H9 (cell line): Measurements from ENCODE around the gene GGT6. TPM values are rescaled to one million over a fixed set of nuclear protein-coding genes. Genes with fewer than 3 reads are reported as not detected.

Experiments used
- DNase-seq: peaks from one replicate; pipeline ENCODE4 v3.0.0-alpha.2; 2017
- H2AFZ ChIP-seq: one replicate; pipeline ENCODE4 v1.6.1; 2013; ENCODE audit warnings: mild to moderate bottlenecking, low read length, control low read depth, moderate library complexity
- H2AK5ac ChIP-seq: 2 replicates; pipeline ENCODE4 v1.6.1; 2013; ENCODE audit warnings: low read length, control low read depth, mixed read lengths; ENCODE audit not compliant: insufficient read length
- H2BK120ac ChIP-seq: one replicate; pipeline ENCODE4 v1.6.1; 2013; ENCODE audit warnings: low read depth, mild to moderate bottlenecking, low read length, control low read depth, inconsistent platforms; ENCODE audit not compliant: poor library complexity, severe bottlenecking
- H2BK12ac ChIP-seq: 2 replicates; pipeline ENCODE4 v1.6.1; 2013; ENCODE audit warnings: low read length, control low read depth, mixed read lengths, low read depth; ENCODE audit not compliant: insufficient read length
- H2BK15ac ChIP-seq: 2 replicates; pipeline ENCODE4 v1.6.1; 2013; ENCODE audit warnings: low read depth, low read length, control low read depth
- H2BK20ac ChIP-seq: one replicate; pipeline ENCODE4 v1.6.1; 2013; ENCODE audit warnings: low read depth, mild to moderate bottlenecking, low read length, control low read depth, inconsistent platforms; ENCODE audit not compliant: poor library complexity, severe bottlenecking
- H2BK5ac ChIP-seq: 2 replicates; pipeline ENCODE4 v1.6.1; 2013; ENCODE audit warnings: low read length, control low read depth, mixed read lengths; ENCODE audit not compliant: insufficient read length
- H3K14ac ChIP-seq: 2 replicates; pipeline ENCODE4 v1.6.1; 2013; ENCODE audit warnings: low read length, control low read depth; ENCODE audit not compliant: insufficient read depth
- H3K18ac ChIP-seq: 2 replicates; pipeline ENCODE4 v1.6.1; 2013; ENCODE audit warnings: low read depth, mild to moderate bottlenecking, mixed read lengths, low read length, control low read depth; ENCODE audit not compliant: insufficient read length
- H3K23ac ChIP-seq: 2 replicates; pipeline ENCODE4 v1.6.1; 2013; ENCODE audit warnings: low read length, control low read depth, mixed read lengths, low read depth; ENCODE audit not compliant: insufficient read length
- H3K23me2 ChIP-seq: 2 replicates; pipeline ENCODE4 v1.6.1; 2013; ENCODE audit warnings: low read depth, mild to moderate bottlenecking, mixed read lengths, low read length, control low read depth; ENCODE audit not compliant: insufficient read length, poor library complexity, severe bottlenecking
- H3K27ac ChIP-seq: 2 replicates; pipeline ENCODE4 v1.5.1; 2013; ENCODE audit warnings: low read length, control low read depth, mixed read lengths, low read depth; ENCODE audit not compliant: insufficient read length
- H3K27me3 ChIP-seq: 2 replicates; pipeline ENCODE4 v1.6.1; 2013; ENCODE audit warnings: low read length, control low read depth, inconsistent platforms; ENCODE audit not compliant: insufficient read depth
- H3K4ac ChIP-seq: 2 replicates; pipeline ENCODE4 v1.6.1; 2013; ENCODE audit warnings: low read depth, mild to moderate bottlenecking, control low read depth, inconsistent platforms, low read length, moderate library complexity
- H3K4me1 ChIP-seq: 2 replicates; pipeline ENCODE4 v1.6.1; 2013; ENCODE audit warnings: low read length, control low read depth, inconsistent platforms; ENCODE audit not compliant: insufficient read depth
- H3K4me2 ChIP-seq: 2 replicates; pipeline ENCODE4 v1.6.1; 2013; ENCODE audit warnings: low read length, control low read depth, mixed read lengths; ENCODE audit not compliant: insufficient read length, insufficient read depth
- H3K56ac ChIP-seq: 2 replicates; pipeline ENCODE4 v1.6.1; 2013; ENCODE audit warnings: low read depth, mild to moderate bottlenecking, mixed read lengths, low read length, control low read depth; ENCODE audit not compliant: insufficient read length
- H3K79me1 ChIP-seq: 2 replicates; pipeline ENCODE4 v1.6.1; 2013; ENCODE audit warnings: low read depth, mild to moderate bottlenecking, moderate library complexity, low read length, control low read depth, inconsistent platforms; ENCODE audit not compliant: insufficient read depth, poor library complexity, severe bottlenecking
- H3K79me2 ChIP-seq: 2 replicates; pipeline ENCODE4 v1.6.1; 2013; ENCODE audit warnings: low read length, control low read depth, inconsistent platforms; ENCODE audit not compliant: insufficient read depth
- H3K9ac ChIP-seq: 2 replicates; pipeline ENCODE4 v1.6.1; 2013; ENCODE audit warnings: low read length, control low read depth, mixed read lengths; ENCODE audit not compliant: insufficient read length; ENCODE audit errors: extremely low read depth
- H3K9me3 ChIP-seq: one replicate; pipeline ENCODE4 v1.6.1; 2013; ENCODE audit warnings: low read depth, low read length, inconsistent platforms; ENCODE audit not compliant: control insufficient read depth
- H3T11ph ChIP-seq: one replicate; pipeline ENCODE4 v1.6.1; 2013; ENCODE audit warnings: mild to moderate bottlenecking, low read length, control low read depth, inconsistent platforms
- H4K20me1 ChIP-seq: one replicate; pipeline ENCODE4 v1.6.1; 2013; ENCODE audit not compliant: control insufficient read depth, insufficient read length, insufficient read depth
- H4K5ac ChIP-seq: 2 replicates; pipeline ENCODE4 v1.6.1; 2013; ENCODE audit warnings: low read depth, mild to moderate bottlenecking, mixed read lengths, low read length, control low read depth; ENCODE audit not compliant: insufficient read length
- H4K8ac ChIP-seq: replicated peaks from 2 replicates; pipeline ENCODE4 v1.6.1; 2013; ENCODE audit warnings: low read length, control low read depth, mixed read lengths, low read depth; ENCODE audit not compliant: insufficient read length
- H4K91ac ChIP-seq: 2 replicates; pipeline ENCODE4 v1.6.1; 2013; ENCODE audit warnings: low read depth, mild to moderate bottlenecking, moderate library complexity, mixed read lengths, low read length, control low read depth; ENCODE audit not compliant: insufficient read length
- H3K27ac Mint-ChIP-seq, 3 experiments: 2 replicates in 2 of 3; 3 replicates in 1 of 3; pipeline ENCODE4 v1.8.0; 2020 to 2021; ENCODE audit warnings: mixed read lengths in 3 of 3, mild to moderate bottlenecking in 1 of 3, moderate library complexity in 1 of 3
- H3K27me3 Mint-ChIP-seq: 2 replicates; pipeline ENCODE4 v1.8.0; 2021; ENCODE audit warnings: low read depth, mild to moderate bottlenecking, moderate library complexity, mixed read lengths
- H3K36me3 Mint-ChIP-seq, 3 experiments: 2 replicates in 2 of 3; 3 replicates in 1 of 3; pipeline ENCODE4 v1.8.0; 2020 to 2021; ENCODE audit warnings: low read depth in 3 of 3, mixed read lengths in 3 of 3; ENCODE audit not compliant: insufficient read depth in 1 of 3
- H3K4me1 Mint-ChIP-seq, 2 experiments: 2 replicates each; pipeline ENCODE4 v1.8.0; 2020; ENCODE audit warnings: mixed read lengths in 2 of 2
- H3K4me3 Mint-ChIP-seq, 2 experiments: 2 replicates in 1 of 2; 3 replicates in 1 of 2; pipeline ENCODE4 v1.8.0; 2020 to 2021; ENCODE audit warnings: mild to moderate bottlenecking in 2 of 2, mixed read lengths in 2 of 2, moderate library complexity in 1 of 2
- H3K9me3 Mint-ChIP-seq, 2 experiments: 2 replicates in 1 of 2; 3 replicates in 1 of 2; pipeline ENCODE4 v1.8.0; 2020; ENCODE audit warnings: mild to moderate bottlenecking in 2 of 2, mixed read lengths in 2 of 2, moderate library complexity in 1 of 2
- CTCF ChIP-seq: fragments of 200-600 bp; sonication (generic); conservative IDR thresholded peaks from 3 replicates; pipeline ENCODE4 v1.8.0; 2021; ENCODE audit warnings: antibody characterized with exemption, mild to moderate bottlenecking
- WGBS: extraction: QIAGEN DNeasy Blood & Tissue Kit; methylation state at CpG from one replicate; pipeline ENCODE4 v1.1.7; 2013; ENCODE audit warnings: missing lambda C conversion rate, low lambda C conversion rate, mixed read lengths; ENCODE audit not compliant: insufficient read length; ENCODE audit errors: extremely low coverage; 5-methylcytosine and 5-hydroxymethylcytosine counted together
- total RNA-seq: library from RNA; stranded (reverse); gene quantifications from 2 replicates; pipeline ENCODE4 v1.2.1, GENCODE V29; 2021

GGT6 gene
- total RNA-seq, 1 experiment from 2014 or later = 0.17 TPM

- H3K27ac Mint-ChIP-seq = peak overlapping the region in 1 of 3 experiments; percentile 53; a peak in 1 of 7 replicates
- H3K27ac ChIP-seq = no peak overlapping the region
- no peak overlapping the region for H3K4ac ChIP-seq
- no peak overlapping the region for H2BK20ac ChIP-seq
- H3K79me1 ChIP-seq = no peaks in the 10 kb centered on the region
- H2BK12ac ChIP-seq = no peak overlapping the region
- H2BK15ac ChIP-seq = no peak overlapping the region
- H3K23ac ChIP-seq = no peak overlapping the region
- no peak overlapping the region for H4K91ac ChIP-seq
- no peak for TF ChIP-seq CTCF
- no peaks in the 10 kb centered on the region; the same call in 1 of the 2 replicates for H3K4me1 ChIP-seq
- no peaks in the 10 kb centered on the region for H3K9me3 Mint-ChIP-seq
- H2BK5ac ChIP-seq = no peak overlapping the region
- no peaks in the 10 kb centered on the region for H3K23me2 ChIP-seq
- no peak overlapping the region for H4K5ac ChIP-seq
- no peak overlapping the region; the same call in 1 of the 2 replicates for H3K14ac ChIP-seq
- no peak overlapping the region for H3K18ac ChIP-seq
- H3K36me3 Mint-ChIP-seq = peaks cover 0 to 25% (median 6%) of the 10 kb centered on the region in 3 experiments; a peak in 5 of 7 replicates
- no peak overlapping the region for H3K56ac ChIP-seq
- peaks cover 55% of the 10 kb centered on the region for H3K27me3 Mint-ChIP-seq
- no peak overlapping the region for H2AFZ ChIP-seq
- no peaks in the 10 kb centered on the region for H3K9me3 ChIP-seq
- no peaks in the 10 kb centered on the region for H3K79me2 ChIP-seq
- H2BK120ac ChIP-seq = no peak overlapping the region
- H3K27me3 ChIP-seq = peaks cover 3% of the 10 kb centered on the region; the same call in 1 of the 2 replicates
- H3K4me3 Mint-ChIP-seq = no peak overlapping the region
- H2AK5ac ChIP-seq = no peak overlapping the region
- H4K8ac ChIP-seq = no peak overlapping the region
- H3K4me1 Mint-ChIP-seq = peaks cover 19 to 20% of the 10 kb centered on the region in 2 experiments
- WGBS = no CpG with 5 or more reads among the region's 17 CpGs
- H4K20me1 ChIP-seq = peaks cover 3% of the 10 kb centered on the region
- no peak for DNase-seq
- no peak overlapping the region for H3K9ac ChIP-seq
- no peak overlapping the region for H3T11ph ChIP-seq
- H3K4me2 ChIP-seq = no peak overlapping the region
Measured at GRCh38 chr17:4534515-4534914, 25.9 kb downstream of the GGT6 start.
